ENCODE measurements around the gene EFCAB11. TPM values are rescaled to one million over a fixed set of nuclear protein-coding genes. Genes with fewer than 3 reads are reported as not detected.

EFCAB11 gene
- total RNA-seq, 3 donors from 2014 or later, result 6.4 to 13.6 (median 6.9) TPM

DNA sequence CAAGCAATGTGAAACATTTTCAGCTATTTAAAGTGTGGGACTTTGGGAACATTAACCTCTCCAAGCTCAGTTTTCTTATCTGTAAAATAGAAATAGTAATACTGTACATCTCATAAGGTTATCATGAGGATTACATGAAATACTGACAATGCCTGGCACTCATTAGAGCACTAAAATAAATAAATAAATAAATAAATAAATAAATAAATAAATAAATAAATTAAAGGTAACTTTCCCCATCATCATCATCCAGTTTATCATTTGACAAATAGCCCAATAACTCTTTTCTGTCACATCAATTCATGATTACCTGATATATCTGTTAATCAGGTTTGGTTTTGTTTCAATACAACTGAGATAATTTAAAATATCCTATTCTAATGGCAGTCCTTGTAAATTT lies 48.5 kb downstream of the EFCAB11 start:
- H3K4me1 ChIP-seq, result no peaks in the 10 kb centered on the region
- H3K27ac ChIP-seq, result no peak overlapping the region
- no peaks in the 10 kb centered on the region for H3K36me3 ChIP-seq
- intact Hi-C loops (cut with DNase I; ENCODE audit: low total_unique reads), result no loop called here
- TF ChIP-seq, protein P1, sequence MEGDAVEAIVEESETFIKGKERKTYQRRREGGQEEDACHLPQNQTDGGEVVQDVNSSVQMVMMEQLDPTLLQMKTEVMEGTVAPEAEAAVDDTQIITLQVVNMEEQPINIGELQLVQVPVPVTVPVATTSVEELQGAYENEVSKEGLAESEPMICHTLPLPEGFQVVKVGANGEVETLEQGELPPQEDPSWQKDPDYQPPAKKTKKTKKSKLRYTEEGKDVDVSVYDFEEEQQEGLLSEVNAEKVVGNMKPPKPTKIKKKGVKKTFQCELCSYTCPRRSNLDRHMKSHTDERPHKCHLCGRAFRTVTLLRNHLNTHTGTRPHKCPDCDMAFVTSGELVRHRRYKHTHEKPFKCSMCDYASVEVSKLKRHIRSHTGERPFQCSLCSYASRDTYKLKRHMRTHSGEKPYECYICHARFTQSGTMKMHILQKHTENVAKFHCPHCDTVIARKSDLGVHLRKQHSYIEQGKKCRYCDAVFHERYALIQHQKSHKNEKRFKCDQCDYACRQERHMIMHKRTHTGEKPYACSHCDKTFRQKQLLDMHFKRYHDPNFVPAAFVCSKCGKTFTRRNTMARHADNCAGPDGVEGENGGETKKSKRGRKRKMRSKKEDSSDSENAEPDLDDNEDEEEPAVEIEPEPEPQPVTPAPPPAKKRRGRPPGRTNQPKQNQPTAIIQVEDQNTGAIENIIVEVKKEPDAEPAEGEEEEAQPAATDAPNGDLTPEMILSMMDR (IDR thresholded peaks at IDR 0.05), result no peak
- TF ChIP-seq POLR2AphosphoS5 (IDR thresholded peaks at IDR 0.05), result no peak
- no peak for TF ChIP-seq POLR2A (IDR thresholded peaks at IDR 0.05)
- no peaks in the 10 kb centered on the region for H3K9me3 ChIP-seq
- no peak for DNase-seq (ENCODE audit: low spot score in 2 of 2)
- no peaks in the 10 kb centered on the region for H3K27me3 ChIP-seq
- H3K4me3 ChIP-seq, result no peak overlapping the region

DNA sequence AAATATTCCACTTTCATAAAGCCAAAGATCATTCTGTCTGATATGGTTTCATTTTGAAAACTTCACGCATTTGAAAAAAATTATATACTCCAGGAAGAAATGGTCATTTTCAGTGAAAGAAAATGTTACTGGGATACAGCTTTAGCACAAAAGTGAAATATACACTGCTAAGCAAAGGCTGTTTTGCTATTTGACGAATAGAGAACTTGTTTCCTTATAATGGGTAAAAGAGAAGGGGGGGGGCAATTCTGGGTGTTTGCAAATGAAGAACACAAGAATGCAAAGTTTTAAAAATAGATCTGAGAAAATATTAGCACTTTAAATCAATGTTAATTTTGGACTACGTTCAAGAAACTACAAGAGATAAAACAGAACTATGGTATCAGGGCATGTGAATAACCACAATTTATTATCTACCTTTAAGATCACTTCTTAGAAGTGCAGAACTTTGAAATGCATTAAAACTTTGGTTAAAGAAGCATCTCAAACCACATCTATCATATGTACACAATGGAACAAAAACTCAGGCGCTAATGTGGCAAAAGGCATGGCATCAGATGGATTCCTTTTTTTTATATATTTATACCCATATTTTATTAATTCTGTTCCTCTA lies 51.1 kb downstream of the EFCAB11 start:
- Histone ChIP-seq H3K27me3 (no peaks in the 10 kb centered on the region), H3K27ac (no peak overlapping the region), H3K36me3 (no peaks in the 10 kb centered on the region), H3K4me1 (no peaks in the 10 kb centered on the region), H3K4me3 (no peak overlapping the region), H3K9me3 (no peaks in the 10 kb centered on the region)
- intact Hi-C loops (cut with DNase I; ENCODE audit: low total_unique reads), result no loop called here
- DNase-seq (ENCODE audit: low spot score in 2 of 2), result no peak
- TF ChIP-seq POLR2AphosphoS5 (IDR thresholded peaks at IDR 0.05) (no peak), POLR2A (IDR thresholded peaks at IDR 0.05) (no peak)
- TF ChIP-seq, protein P1 (IDR thresholded peaks at IDR 0.05), result no peak

DNA sequence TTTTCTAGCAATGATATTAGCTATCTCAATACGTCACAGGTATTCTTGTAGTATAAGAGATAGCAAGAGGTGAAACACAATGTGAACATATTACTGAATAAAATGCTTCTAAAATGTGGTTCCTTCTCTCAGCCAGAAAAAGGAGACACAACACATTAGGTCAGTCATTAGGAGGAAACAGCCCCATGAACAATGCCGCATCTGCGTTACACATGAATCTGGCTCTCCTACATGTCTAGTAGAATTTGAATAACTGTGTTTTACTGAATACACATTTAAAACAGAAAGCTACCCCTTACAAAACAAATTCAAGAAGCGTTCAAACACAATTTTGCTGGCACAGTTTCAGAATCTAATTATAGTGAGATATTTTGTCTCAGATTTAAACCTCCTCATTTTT lies 51.6 kb downstream of the EFCAB11 start:
- no peaks in the 10 kb centered on the region for H3K4me1 ChIP-seq
- no peaks in the 10 kb centered on the region for H3K36me3 ChIP-seq
- H3K9me3 ChIP-seq, result no peaks in the 10 kb centered on the region
- no peak overlapping the region for H3K27ac ChIP-seq
- TF ChIP-seq POLR2A (IDR thresholded peaks at IDR 0.05) (no peak), POLR2AphosphoS5 (IDR thresholded peaks at IDR 0.05) (no peak)
- intact Hi-C loops (cut with DNase I; ENCODE audit: low total_unique reads), result no loop called here
- no peaks in the 10 kb centered on the region for H3K27me3 ChIP-seq
- no peak for DNase-seq (ENCODE audit: low spot score in 2 of 2)
- H3K4me3 ChIP-seq, result no peak overlapping the region

DNA sequence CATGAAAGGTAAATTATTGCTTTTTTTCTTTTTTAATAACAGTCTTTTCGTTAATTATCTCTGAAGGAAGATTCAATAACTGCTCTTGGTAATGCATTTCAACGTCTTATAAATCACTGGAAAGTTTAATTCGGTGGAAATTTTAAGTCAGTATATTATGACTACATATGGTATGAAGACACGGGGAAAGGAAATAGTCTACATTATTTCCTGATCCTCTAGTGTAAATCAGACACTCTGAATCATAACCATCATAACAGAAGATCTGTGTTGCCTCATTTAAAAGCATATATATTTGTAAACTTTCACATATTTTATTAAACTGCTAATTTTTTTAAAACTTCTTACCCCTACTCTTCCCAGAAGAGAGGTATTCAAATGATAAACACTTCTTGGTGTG lies 53.7 kb downstream of the EFCAB11 start:
- Histone ChIP-seq H3K27me3 (no peaks in the 10 kb centered on the region), H3K27ac (no peak overlapping the region), H3K36me3 (no peaks in the 10 kb centered on the region), H3K4me1 (no peaks in the 10 kb centered on the region), H3K9me3 (no peaks in the 10 kb centered on the region), H3K4me3 (no peak overlapping the region)
- TF ChIP-seq, protein P1 (IDR thresholded peaks at IDR 0.05), result no peak
- TF ChIP-seq POLR2AphosphoS5 (IDR thresholded peaks at IDR 0.05), result no peak
- no peak for TF ChIP-seq POLR2A (IDR thresholded peaks at IDR 0.05)
- DNase-seq (ENCODE audit: low spot score in 2 of 2), result no peak
- intact Hi-C loops (cut with DNase I; ENCODE audit: low total_unique reads), result no loop called here

DNA sequence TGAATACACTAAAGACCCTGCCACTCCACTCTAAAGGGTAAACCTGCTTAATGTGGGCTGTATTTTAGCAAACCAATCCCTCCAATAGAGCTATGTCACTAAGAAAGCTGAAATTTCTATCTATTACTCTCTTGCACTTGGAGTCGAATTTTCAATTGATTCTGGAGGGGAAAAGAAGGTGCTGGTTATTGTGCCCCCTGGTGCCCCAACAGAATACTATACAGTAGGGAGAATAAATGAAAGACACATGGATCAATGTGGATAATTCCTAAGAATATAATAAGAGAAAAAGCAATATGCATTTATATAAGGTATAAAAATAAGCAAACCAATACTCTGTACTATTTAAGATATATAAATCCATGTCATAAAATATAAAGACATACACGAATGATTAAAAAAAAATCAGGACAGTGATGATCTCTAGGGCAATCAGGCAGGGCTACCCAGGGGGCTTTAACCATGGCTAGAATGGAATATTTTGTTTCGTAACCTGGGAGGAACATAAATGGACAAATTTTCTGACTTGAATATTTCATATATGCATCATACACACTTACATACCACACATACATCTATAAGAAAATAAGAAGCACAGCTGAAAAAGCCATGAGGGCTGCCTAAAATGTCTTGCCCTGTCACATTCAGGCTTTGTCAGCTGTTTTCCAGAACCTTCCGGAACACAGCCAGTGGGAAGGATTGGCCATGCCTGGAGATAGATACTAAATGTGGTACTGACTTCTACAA lies 54.4 kb downstream of the EFCAB11 start:
- no peaks in the 10 kb centered on the region for H3K4me1 ChIP-seq
- intact Hi-C loops (cut with DNase I; ENCODE audit: low total_unique reads), result no loop called here
- no peak overlapping the region for H3K4me3 ChIP-seq
- H3K27me3 ChIP-seq, result no peaks in the 10 kb centered on the region
- H3K27ac ChIP-seq, result no peak overlapping the region
- H3K9me3 ChIP-seq, result no peaks in the 10 kb centered on the region
- H3K36me3 ChIP-seq, result no peaks in the 10 kb centered on the region
- DNase-seq (ENCODE audit: low spot score in 2 of 2), result no peak
- TF ChIP-seq, protein P1 (IDR thresholded peaks at IDR 0.05), result no peak
- TF ChIP-seq POLR2AphosphoS5 (IDR thresholded peaks at IDR 0.05) (no peak), POLR2A (IDR thresholded peaks at IDR 0.05) (no peak)

Measured in breast epithelium (tissue), 4 donors.